Prostate gland (tissue), 2 donors: ENCODE measurements around the gene PGA5. TPM values are rescaled to one million over a fixed set of nuclear protein-coding genes. Genes with fewer than 3 reads are reported as not detected.

ENCODE experiments used
- DNase-seq: peaks from one replicate; pipeline ENCODE4 v3.0.0-alpha.2; 2019; ENCODE audit warnings: low spot score
- H3K27ac ChIP-seq, 2 donors: fragments of 200-600 bp; sonication (generic); 2 replicates each; pipeline ENCODE4 v1.5.1; 2017 to 2019
- H3K27me3 ChIP-seq: fragments of 200-600 bp; sonication (generic); replicated peaks from 2 replicates; pipeline ENCODE4 v1.5.1; 2019; ENCODE audit not compliant: insufficient read depth
- H3K36me3 ChIP-seq, 2 donors: fragments of 200-600 bp; sonication (generic); 1 replicate in 1 of 2; 2 replicates in 1 of 2; pipeline versions ENCODE4 v1.5.1 to v1.8.1; 2017 to 2019
- H3K4me1 ChIP-seq: fragments of 200-600 bp; sonication (generic); replicated peaks from 2 replicates; pipeline ENCODE4 v1.5.1; 2019
- H3K4me3 ChIP-seq, 2 donors: fragments of 200-600 bp; sonication (generic); 2 replicates each; pipeline ENCODE4 v1.5.1; 2017 to 2019
- H3K9me3 ChIP-seq: fragments of 200-600 bp; sonication (generic); 2 replicates; pipeline ENCODE4 v1.5.1; 2017
- CTCF ChIP-seq, 4 experiments: fragments of 200-600 bp in 2 of 4; fragments of 450-650 bp in 2 of 4; sonication (generic) in 2 of 4; IDR thresholded peaks; 1 replicate in 3 of 4; 2 replicates in 1 of 4; pipeline ENCODE4 v1.5.1; 2016 to 2019; ENCODE audit warnings: antibody characterized with exemption in 4 of 4, mild to moderate bottlenecking in 2 of 4, moderate library complexity in 2 of 4
- POLR2A ChIP-seq: fragments of 450-650 bp; IDR thresholded peaks from one replicate; pipeline ENCODE4 v1.6.1; 2016; ENCODE audit warnings: antibody characterized with exemption, mild to moderate bottlenecking
- POLR2AphosphoS5 ChIP-seq: sonication (generic); formaldehyde crosslinking; IDR thresholded peaks from one replicate; pipeline ENCODE4 v1.6.1; 2017; ENCODE audit warnings: antibody characterized with exemption
- WGBS: methylation state at CpG from one replicate; pipeline ENCODE4 v1.1.5; 2018; 5-methylcytosine and 5-hydroxymethylcytosine counted together
- intact Hi-C: fragments of 100-400 bp; cut with DNase I; formaldehyde crosslinking; loops from one replicate; pipeline ENCODE4 v1.14.2; 2022
- total RNA-seq, 2 donors: library from RNA; depleted of rRNA; stranded (reverse); fragments of >200 nt; gene quantifications; one replicate each; pipeline ENCODE4 v1.1.0, GENCODE V29; 2016

PGA5 gene
- total RNA-seq, 2 donors from 2014 or later: not detected

GRCh38 chr11:61281581-61282250 is 40.7 kb downstream of the PGA5 start:
- Histone ChIP-seq H3K27ac (no peak overlapping the region), H3K9me3 (no peaks in the 10 kb centered on the region), H3K4me1 (no peaks in the 10 kb centered on the region), H3K4me3 (no peak overlapping the region), H3K27me3 (no peaks in the 10 kb centered on the region), H3K36me3 (no peaks in the 10 kb centered on the region)
- WGBS: 62% methylated on average over 33 of the region's 35 CpGs
- TF ChIP-seq CTCF (IDR thresholded peaks at IDR 0.05): no peak
- TF ChIP-seq POLR2AphosphoS5: no peak
- TF ChIP-seq POLR2A: no peak
- intact Hi-C loops: no loop called here
- no peak for DNase-seq

- 97% methylated on average over 4 of the region's 4 CpGs for WGBS
Observed at GRCh38 chr11:61283613-61284012, 42.6 kb downstream of the PGA5 start.

GRCh38 chr11:61287338-61287977 is 46.5 kb downstream of the PGA5 start:
- H3K27ac ChIP-seq: no peak overlapping the region
- H3K36me3 ChIP-seq: no peaks in the 10 kb centered on the region
- no peak overlapping the region for H3K4me3 ChIP-seq
- H3K4me1 ChIP-seq: no peaks in the 10 kb centered on the region
- no peak for DNase-seq
- intact Hi-C loops: no loop called here
- TF ChIP-seq CTCF (IDR thresholded peaks at IDR 0.05) (no peak), POLR2A (no peak), POLR2AphosphoS5 (no peak)
- H3K27me3 ChIP-seq: no peaks in the 10 kb centered on the region
- WGBS: 91% methylated on average over 14 of the region's 14 CpGs
- no peaks in the 10 kb centered on the region for H3K9me3 ChIP-seq

More at GRCh38 chr11:61283613-61284012, 42.6 kb downstream of the PGA5 start:
- no peaks in the 10 kb centered on the region for H3K9me3 ChIP-seq
- H3K27me3 ChIP-seq: no peaks in the 10 kb centered on the region
- no peak for DNase-seq
- H3K4me3 ChIP-seq: no peak overlapping the region
- no peak for TF ChIP-seq POLR2AphosphoS5
- no peak for TF ChIP-seq CTCF (IDR thresholded peaks at IDR 0.05)
- TF ChIP-seq POLR2A: no peak
- intact Hi-C loops: no loop called here
- no peaks in the 10 kb centered on the region for H3K36me3 ChIP-seq
- no peaks in the 10 kb centered on the region for H3K4me1 ChIP-seq
- no peak overlapping the region for H3K27ac ChIP-seq

- no peak overlapping the region for H3K4me3 ChIP-seq
- no peak for TF ChIP-seq POLR2AphosphoS5
- no peak for TF ChIP-seq POLR2A
- TF ChIP-seq CTCF (IDR thresholded peaks at IDR 0.05): no peak
- intact Hi-C loops: no loop called here
- DNase-seq: no peak
- no peaks in the 10 kb centered on the region for H3K27me3 ChIP-seq
- H3K27ac ChIP-seq: no peak overlapping the region
- no peaks in the 10 kb centered on the region for H3K36me3 ChIP-seq
- no peaks in the 10 kb centered on the region for H3K9me3 ChIP-seq
- 91% methylated on average over 12 of the region's 12 CpGs for WGBS
- peaks cover 5% of the 10 kb centered on the region for H3K4me1 ChIP-seq
Observed at GRCh38 chr11:61290905-61291690, 50.1 kb downstream of the PGA5 start.
